GM19467 (cell line): ENCODE measurements around the gene RPN1.

ENCODE experiments used
- ATAC-seq: cut with Tn5 transposase; IDR thresholded peaks from one replicate; pipeline ENCODE4 v1.9.1; 2021; ENCODE audit warnings: mild to moderate bottlenecking, moderate library complexity; ENCODE audit not compliant: unreplicated experiment

The RPN1 gene

DNA sequence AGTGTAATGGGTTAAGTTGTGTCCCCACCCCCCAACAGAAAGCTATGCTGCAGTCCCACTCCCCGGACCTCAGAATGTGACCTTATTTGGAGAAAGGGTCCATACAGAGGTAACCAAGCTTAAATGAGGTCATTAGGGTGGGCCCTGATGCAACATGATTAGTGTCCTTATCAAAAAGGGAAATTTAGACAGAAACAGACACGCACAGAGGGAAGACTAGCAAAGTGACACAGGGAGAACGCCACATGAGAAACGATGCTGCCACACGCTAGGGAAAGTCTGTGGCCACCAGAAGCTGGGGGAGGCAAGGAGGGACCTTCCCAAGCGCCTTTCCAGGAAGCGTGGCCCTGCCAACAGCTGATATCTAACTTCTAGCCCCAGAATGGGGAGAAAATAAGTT lies 65.4 kb downstream of the RPN1 start:
- no peak for ATAC-seq

DNA sequence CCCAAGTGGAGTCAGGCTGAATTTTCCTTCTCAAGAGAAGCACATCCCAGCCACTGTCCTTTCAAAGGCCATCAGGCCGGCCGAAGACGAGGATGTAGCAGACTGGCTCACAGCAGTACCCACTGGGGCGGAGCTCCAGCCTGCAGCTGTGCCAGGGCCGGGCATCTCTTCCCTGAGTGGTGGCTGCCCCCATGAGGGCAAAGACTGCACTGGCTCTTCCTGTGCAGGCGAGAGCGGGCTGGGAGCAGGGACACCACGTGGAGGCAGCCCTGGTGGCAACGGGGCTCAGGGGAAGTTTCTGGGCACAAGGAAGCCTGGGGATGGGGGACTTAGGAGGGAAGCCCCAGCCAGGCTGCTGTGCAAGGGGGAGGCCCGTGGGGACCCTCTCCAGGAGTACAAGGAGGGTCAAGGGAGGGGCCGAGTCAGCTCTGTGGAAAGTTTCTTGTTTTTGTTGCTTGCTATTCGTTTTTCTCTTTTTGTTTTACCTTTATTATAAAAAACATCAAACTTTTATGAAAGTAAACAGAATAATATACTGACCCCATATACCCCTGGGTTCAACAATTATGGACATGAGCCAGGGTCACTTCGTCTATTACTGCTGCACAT lies 66.1 kb downstream of the RPN1 start:
- no peak for ATAC-seq

DNA sequence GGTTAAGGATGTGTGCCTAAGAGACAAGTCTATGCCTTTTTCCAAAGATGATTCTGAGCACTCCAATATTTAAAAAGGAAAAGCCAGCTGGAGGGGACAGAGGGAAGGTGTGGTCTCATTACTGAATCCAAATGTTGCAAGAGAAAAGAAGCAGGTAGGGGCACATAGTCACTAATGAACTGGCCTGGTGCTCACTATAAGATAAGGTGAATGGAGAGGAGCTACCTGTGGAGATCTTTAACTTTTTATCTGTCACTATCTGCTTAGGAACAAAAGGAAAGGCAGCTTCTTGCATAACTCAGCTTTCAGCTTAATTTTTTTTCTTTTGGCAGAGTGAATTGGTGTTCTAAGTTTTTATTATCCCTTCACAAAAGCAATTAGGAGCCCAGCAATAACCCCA lies 69.1 kb downstream of the RPN1 start:
- ATAC-seq, result no peak

DNA sequence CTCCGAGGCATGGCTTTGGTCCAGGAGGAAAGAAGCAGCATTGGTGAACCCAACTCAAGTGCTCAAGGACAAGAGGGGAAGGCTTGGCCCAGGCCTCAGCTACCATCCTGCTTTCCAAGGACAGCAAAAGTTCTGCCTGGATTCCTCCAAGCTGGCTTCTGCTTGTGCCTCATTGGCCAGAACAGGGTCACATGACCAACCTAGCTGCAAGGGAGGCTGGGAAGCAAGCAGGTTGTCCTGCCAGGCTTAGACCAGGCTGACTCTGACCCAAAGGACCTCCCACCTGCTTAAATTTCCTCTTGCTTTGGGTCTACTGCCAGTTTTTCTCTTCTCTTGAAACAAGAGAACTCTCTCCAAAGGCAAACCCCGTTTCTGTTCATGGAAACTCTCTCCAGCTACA lies 70.7 kb downstream of the RPN1 start:
- no peak for ATAC-seq

DNA sequence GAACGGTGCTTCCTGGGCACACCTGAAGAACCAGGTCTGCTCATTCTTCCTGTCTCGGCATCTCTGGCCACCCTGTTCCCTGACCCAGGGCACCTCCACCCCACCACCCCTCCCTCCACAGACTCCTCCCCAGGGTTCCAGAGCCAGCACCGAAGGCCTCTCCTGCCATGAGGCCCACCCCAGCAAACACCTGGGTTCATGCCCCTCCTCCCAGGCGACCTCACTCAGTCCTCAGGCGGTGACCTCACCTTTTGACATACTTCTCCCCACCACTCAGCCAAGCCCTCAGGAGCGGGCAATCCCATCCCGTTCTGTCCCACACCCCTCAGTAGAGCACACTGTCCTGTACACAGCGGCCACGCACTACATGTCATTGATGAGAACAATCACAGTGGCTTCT lies 72.3 kb downstream of the RPN1 start:
- no peak for ATAC-seq

DNA sequence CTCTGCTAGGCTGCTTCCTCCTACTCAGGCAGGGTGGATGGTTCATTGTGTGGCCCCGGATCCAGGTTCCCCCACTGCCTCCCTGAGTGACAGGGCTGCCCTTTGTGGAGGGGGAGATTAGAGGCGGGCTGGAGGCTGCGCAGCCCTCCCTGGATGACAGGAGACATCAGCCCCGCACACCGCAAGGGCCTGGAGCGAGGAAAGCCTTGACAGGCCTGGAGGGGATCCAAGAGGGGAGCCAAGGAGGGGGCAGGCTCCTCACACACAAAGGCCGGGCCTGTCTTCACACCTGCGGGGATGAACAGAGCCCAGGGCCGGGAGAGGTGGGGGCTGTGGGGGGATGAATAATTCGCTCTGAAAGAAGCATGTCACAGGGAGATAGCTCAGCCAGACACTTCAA lies 72.9 kb downstream of the RPN1 start:
- ATAC-seq, result no peak

GRCh38 chr3:128576290-128576689 lies 74.3 kb downstream of the RPN1 start:
- ATAC-seq, result no peak

DNA sequence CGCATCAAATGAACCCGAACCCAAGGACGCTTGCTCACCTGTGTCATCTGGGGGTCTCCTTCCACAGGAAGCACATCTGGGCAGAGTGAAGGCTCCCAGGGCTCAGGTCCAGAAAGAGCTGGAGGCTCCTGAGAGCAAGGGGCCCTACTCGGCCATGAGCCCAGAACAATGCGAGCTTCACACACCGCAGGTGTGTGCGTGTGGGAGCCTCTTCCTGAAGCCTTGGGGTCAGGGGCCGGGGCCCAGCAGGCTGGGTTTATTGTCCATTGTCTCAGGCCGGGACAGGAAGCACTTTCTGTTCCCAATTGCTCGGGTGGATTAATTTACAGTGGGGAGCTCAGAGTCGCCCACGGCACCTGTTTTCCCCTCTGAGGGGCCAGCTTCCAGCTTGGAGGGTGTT lies 74.8 kb downstream of the RPN1 start:
- no peak for ATAC-seq

DNA sequence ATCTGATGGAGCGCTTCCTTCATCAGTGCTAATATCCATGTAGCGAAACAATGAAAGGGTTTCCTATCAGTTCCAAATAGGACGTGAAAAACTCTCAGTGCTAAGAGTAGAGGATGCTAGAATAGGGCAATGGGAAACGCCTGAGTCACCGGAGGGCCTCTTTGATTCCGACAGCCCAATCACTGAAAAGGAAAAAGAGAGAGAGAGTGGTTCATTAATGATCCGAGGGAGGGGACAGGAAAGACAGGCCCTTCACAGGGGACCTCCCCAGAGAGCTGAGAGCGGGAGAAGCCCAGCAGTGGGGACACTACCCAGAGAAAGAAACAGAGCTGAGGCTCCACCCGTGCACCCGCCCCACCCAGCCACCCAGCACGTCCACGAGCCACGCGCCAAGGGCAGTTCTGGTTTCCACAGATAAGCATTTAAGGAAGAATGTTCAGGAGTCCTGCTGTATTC lies 76.9 kb downstream of the RPN1 start:
- ATAC-seq, result no peak

DNA sequence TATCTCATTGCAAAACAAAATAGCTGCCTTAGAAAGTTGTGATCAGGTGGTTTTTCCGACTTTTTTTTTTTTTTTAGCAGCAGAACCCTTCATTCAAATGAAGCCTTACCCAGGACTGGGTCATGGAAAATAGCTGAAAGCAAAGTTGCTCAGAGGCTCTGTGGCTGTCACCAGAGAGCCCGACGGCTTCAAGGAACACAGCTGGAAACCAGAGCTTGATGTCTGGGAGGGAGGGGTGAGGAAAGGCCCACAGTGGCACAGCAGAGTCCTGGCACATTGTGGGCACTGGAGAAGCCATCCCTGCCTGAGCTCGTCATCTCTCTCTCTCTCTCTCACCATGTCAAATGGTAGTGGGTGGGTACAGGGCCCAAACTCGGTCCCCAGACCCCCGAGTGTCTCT lies 77.5 kb downstream of the RPN1 start:
- ATAC-seq, result no peak

DNA sequence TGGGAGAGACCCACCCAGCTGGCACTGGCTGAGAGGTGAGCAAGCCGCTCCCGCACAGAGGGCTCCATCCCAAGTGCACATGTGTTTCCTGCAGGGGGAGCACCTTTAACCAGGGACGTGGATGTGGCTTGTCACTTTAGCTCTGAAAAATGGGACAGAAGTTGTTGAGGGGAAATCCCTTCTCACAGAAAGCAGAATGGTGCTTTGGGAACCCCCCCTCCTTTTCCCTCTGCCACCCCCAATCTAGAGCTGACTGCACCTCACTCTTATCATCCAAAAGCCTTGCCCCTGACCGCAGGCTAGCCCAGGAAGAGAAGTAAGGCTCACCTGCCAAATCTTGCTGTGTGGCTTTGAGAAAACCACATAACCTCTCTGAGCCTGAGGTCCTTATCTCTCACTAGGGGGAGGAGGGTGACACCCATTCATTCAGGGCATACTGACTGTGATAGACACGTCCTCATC lies 77.9 kb downstream of the RPN1 start:
- ATAC-seq, result no peak

GRCh38 chr3:128572013-128572412 lies 78.6 kb downstream of the RPN1 start:
- ATAC-seq, result no peak
